ENCODE measurements around the gene RPTOR. TPM values are rescaled to one million over a fixed set of nuclear protein-coding genes. Genes with fewer than 3 reads are reported as not detected.

The RPTOR gene
- total and polyA plus RNA-seq, 2 experiments from 2014 or later, result 13.2 to 37.9 TPM

DNA sequence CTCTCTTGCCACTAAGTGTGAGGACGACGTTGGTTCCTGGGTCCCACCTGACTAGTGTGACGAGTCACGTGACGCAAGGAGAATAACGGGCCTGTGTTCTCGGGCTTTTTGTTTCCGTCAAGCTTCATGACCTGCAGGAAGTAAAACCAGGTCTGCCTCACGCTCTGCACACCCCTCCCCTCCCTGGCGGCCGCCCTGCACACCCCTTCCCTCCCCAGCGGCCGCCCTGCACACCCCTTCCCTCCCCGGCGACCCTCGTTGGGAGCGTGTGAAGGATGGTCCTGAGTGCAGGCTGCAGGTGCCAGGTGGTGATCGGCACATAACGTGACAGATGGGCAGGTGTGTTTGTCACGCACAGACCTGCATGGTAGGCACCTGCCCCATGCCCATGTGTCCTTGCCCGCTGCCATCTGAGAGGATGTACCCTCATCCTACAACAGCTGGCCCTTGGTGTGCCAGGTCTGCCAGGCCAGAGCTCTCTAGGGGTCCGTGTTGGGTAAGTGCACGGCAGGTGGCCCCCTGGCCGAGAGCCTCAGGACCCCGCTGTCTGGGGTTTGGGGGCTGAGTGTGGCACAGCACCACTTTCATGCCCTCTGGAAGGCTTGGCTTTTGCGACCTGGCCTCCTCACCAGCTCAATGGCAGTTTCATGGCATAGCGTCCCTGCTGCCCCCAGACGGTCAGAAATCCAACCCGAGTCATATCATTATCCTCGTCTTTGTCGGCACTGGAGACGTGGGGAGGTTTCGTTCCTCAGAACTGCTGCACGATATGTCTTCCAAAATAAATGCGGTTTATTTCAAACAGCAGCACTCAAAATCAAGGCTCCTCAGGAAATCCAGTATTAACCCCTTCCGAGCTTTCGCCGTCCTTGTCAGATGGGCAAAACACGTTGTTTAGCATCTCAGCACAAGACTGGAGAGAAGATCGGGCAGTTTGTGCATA is 255.2 kb downstream of the RPTOR start:
- Histone ChIP-seq H3K27ac (no peak overlapping the region), H3K36me3 (no peaks in the 10 kb centered on the region), H3K4me3 (no peak overlapping the region), H3K9me3 (ENCODE audit: low read depth) (no peaks in the 10 kb centered on the region), H3K4me1 (ENCODE audit: low read depth) (peaks cover 8% of the 10 kb centered on the region), H3K27me3 (no peaks in the 10 kb centered on the region)
- TF ChIP-seq, protein P1, sequence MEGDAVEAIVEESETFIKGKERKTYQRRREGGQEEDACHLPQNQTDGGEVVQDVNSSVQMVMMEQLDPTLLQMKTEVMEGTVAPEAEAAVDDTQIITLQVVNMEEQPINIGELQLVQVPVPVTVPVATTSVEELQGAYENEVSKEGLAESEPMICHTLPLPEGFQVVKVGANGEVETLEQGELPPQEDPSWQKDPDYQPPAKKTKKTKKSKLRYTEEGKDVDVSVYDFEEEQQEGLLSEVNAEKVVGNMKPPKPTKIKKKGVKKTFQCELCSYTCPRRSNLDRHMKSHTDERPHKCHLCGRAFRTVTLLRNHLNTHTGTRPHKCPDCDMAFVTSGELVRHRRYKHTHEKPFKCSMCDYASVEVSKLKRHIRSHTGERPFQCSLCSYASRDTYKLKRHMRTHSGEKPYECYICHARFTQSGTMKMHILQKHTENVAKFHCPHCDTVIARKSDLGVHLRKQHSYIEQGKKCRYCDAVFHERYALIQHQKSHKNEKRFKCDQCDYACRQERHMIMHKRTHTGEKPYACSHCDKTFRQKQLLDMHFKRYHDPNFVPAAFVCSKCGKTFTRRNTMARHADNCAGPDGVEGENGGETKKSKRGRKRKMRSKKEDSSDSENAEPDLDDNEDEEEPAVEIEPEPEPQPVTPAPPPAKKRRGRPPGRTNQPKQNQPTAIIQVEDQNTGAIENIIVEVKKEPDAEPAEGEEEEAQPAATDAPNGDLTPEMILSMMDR (IDR thresholded peaks at IDR 0.05; ENCODE audit: low read depth, low read length), result no peak
- DNase-seq (ENCODE audit: low read depth in 1 of 2, low spot score in 1 of 2), result no peak

DNA sequence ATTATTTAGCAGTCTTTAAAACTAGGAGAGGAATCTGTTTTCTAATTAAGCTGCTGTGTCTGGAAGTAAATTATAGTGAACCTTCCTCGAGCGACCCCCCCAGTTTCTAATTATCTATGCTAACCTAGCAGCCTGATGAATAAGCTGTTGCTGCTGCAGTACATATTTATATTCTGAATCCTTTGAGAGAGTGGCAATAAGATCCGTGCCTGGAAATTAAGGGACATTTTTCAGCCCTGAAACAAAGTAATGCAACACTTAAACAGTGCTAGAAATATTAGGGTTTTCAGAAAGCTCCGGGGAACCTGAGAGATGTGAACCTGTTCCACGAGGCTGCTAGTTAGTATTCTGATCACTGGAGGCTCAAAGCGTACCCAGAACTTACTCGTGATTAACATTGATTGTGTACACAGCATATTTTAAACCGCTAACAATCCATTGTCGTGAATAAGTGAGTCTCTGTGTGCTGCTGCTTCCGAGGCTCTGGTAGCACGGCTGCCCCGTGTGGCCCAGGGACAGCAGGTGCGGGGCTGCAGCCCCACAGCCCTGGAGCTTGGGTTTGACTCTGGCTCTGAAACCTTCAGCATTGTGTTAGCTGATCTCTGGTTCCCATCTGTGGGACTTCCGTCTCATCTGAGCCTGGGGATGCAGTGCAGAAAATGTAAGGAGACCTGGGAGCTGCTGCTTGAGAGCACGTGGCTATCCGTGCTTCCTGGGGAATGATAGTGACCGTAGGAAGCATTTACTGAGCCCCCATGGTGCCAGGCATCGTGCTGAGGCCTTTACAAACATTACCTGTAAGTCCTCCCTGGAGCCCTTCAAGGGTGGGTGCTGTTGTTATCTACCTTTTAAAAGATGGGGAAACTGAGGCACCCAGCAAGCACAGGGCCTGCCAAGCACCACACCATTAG is 256.1 kb downstream of the RPTOR start:
- DNase-seq (ENCODE audit: low read depth in 1 of 2, low spot score in 1 of 2), result no peak

DNA sequence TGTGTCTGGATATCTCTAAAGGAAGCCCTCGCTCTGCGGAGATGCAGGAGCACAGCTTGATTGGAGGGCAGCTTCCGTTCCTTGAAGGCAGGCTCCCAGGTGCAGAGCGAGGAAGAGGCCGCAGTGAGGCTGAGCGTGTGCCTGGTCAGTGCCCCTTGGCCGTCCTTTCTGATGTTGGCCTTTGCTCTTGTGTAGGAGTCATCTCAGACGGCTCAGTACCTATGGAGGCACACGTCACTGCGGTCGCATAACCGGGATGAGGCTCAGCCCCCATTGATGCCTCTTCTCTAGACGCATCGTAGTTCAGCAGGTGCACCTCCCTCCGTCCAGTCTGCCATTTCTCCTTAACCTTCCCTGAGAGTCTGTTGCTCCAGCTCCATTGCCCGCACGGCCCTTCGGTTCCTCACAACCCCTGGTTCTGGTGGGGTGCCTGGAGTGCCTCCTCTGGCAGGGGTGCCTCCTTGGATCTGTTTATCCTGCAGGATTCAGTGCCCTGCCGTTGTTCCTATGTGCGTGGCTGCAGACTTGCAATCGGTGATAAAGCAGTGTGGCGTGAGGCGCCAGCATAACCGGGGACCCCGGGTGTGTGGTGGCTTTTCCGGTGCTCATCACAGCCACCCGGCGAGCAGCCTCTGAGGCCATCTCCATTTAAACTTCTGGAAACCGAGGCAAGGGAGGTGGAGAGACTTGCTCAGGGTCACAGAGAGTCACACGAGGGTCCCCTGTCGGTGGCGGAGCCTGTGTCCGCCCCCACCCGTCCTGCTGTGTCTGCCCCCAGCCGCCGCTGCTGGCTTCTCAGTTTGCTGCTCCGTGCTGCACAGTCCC is 258.2 kb downstream of the RPTOR start:
- TF ChIP-seq, protein P1 (IDR thresholded peaks at IDR 0.05; ENCODE audit: low read depth, low read length), result no peak
- DNase-seq (ENCODE audit: low read depth in 1 of 2, low spot score in 1 of 2), result no peak
- H3K4me3 ChIP-seq, result no peak overlapping the region
- peaks cover 9% of the 10 kb centered on the region for H3K4me1 ChIP-seq (ENCODE audit: low read depth)
- H3K27me3 ChIP-seq, result no peaks in the 10 kb centered on the region
- no peak overlapping the region for H3K27ac ChIP-seq
- no peaks in the 10 kb centered on the region for H3K9me3 ChIP-seq (ENCODE audit: low read depth)
- no peaks in the 10 kb centered on the region for H3K36me3 ChIP-seq

More for the DNA sequence above, 256.1 kb downstream of the RPTOR start:
- TF ChIP-seq, protein P1 (IDR thresholded peaks at IDR 0.05; ENCODE audit: low read depth, low read length), result no peak
- Histone ChIP-seq H3K27me3 (no peaks in the 10 kb centered on the region), H3K4me1 (ENCODE audit: low read depth) (peaks cover 16% of the 10 kb centered on the region), H3K4me3 (no peak overlapping the region), H3K9me3 (ENCODE audit: low read depth) (no peaks in the 10 kb centered on the region), H3K36me3 (no peaks in the 10 kb centered on the region), H3K27ac (no peak overlapping the region)

DNA sequence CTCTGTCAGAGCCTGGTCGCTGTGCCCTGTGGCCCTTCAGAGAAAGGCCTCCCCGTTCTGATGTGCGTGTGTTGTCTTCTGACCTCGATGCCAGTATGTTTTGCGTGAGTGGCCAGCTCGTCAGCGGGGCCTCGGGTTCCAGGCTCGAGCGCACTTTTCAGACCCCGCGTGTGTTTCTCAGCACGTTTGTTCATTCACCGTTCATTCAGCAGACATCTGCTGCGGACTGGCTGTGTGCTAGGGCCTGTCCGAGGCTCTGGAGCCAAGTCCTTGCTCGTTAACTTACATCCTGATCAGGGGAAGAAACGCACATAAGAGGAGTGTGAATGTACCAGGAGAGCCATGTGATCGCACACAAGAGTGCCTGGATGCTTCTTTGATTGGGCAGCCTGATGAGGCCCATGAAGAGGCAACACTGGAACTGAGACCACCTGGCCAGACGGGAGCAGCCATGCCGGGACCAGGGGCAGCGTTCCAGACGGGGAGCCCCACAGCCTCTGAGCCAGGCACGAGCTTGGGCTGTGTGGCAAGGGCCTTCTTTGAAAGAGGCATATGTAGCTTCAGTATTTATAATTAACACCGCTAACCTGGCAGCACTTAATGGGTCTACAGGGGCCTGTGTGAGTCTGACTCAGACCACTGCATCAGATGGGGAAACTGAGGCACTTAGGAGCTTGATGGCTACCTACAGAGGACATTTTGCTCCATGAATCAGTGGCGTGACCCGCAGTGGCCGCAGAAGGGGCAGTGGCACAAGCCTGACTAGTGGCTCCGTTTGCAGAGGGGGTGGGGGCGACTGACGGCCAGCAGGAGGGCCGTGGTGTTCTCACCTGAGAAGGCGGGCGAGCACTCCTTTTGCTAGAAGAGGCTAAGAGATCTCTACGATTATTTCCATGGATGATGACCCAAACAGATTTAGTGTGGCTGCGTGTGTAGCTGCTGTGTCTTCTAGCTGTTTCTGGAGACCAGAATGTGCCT is 259.1 kb downstream of the RPTOR start:
- H3K36me3 ChIP-seq, result no peaks in the 10 kb centered on the region
- TF ChIP-seq, protein P1 (IDR thresholded peaks at IDR 0.05; ENCODE audit: low read depth, low read length), result no peak
- no peaks in the 10 kb centered on the region for H3K9me3 ChIP-seq (ENCODE audit: low read depth)
- H3K27me3 ChIP-seq, result no peaks in the 10 kb centered on the region
- H3K4me1 ChIP-seq (ENCODE audit: low read depth), result peaks cover 9% of the 10 kb centered on the region
- H3K27ac ChIP-seq, result no peak overlapping the region
- H3K4me3 ChIP-seq, result no peak overlapping the region
- DNase-seq (ENCODE audit: low read depth in 1 of 2, low spot score in 1 of 2), result no peak

Data from cardiac muscle cell (in vitro differentiated cells and primary cell).